ENCODE measurements around the gene ISG15.

Gene ISG15

DNA sequence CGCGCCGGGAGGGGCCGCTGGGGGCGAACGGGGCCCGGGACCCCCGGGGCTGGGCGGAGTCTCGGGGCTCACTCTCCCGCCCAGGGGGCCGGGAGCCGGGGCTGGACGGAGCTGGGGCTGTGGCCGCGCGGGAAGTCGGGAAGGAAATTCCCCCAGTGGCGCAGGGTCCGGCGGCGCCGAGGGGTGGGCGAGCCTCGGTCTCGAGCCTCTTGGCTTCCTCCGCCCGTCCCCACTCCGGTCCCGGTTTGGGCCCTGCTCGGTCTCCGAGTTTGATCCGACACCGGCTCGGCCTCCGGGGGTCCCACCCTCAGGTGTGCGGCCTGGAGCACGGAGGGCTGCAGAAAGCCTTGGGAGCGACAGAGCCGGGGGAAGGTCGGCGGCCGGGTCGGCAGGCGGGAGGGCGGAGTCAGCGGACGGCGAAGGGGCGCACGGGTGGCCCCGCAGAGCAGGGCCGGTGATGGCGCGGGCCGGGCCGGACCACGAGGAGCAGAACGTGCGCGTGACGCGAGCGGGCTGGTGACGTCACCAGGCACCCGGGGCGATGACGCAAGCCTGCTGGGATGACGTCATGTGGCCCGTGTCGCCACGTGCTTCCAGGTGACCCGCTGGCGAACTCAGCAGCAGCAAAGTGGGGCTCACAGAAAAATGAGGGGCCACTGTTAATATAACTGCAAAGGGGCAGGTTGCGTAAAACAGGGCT lies 12.8 kb upstream of the ISG15 start:
- TF ChIP-seq, protein P1, sequence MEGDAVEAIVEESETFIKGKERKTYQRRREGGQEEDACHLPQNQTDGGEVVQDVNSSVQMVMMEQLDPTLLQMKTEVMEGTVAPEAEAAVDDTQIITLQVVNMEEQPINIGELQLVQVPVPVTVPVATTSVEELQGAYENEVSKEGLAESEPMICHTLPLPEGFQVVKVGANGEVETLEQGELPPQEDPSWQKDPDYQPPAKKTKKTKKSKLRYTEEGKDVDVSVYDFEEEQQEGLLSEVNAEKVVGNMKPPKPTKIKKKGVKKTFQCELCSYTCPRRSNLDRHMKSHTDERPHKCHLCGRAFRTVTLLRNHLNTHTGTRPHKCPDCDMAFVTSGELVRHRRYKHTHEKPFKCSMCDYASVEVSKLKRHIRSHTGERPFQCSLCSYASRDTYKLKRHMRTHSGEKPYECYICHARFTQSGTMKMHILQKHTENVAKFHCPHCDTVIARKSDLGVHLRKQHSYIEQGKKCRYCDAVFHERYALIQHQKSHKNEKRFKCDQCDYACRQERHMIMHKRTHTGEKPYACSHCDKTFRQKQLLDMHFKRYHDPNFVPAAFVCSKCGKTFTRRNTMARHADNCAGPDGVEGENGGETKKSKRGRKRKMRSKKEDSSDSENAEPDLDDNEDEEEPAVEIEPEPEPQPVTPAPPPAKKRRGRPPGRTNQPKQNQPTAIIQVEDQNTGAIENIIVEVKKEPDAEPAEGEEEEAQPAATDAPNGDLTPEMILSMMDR (IDR thresholded peaks at IDR 0.05; ENCODE audit: insufficient read depth, low read depth, low read length, missing control alignments), result no peak
- DNase-seq (ENCODE audit: low read depth), result peak; percentile 83
- peak overlapping the region; percentile 64 for H3K4me3 ChIP-seq (ENCODE audit: low read length)

- TF ChIP-seq, protein P1 (IDR thresholded peaks at IDR 0.05; ENCODE audit: insufficient read depth, low read depth, low read length, missing control alignments), result no peak
- peak overlapping the region; percentile 64 for H3K4me3 ChIP-seq (ENCODE audit: low read length)
- DNase-seq (ENCODE audit: low read depth), result no peak
These were observed 12.1 kb upstream of the ISG15 start for GRCh38 chr1:1001057-1001783.

DNA sequence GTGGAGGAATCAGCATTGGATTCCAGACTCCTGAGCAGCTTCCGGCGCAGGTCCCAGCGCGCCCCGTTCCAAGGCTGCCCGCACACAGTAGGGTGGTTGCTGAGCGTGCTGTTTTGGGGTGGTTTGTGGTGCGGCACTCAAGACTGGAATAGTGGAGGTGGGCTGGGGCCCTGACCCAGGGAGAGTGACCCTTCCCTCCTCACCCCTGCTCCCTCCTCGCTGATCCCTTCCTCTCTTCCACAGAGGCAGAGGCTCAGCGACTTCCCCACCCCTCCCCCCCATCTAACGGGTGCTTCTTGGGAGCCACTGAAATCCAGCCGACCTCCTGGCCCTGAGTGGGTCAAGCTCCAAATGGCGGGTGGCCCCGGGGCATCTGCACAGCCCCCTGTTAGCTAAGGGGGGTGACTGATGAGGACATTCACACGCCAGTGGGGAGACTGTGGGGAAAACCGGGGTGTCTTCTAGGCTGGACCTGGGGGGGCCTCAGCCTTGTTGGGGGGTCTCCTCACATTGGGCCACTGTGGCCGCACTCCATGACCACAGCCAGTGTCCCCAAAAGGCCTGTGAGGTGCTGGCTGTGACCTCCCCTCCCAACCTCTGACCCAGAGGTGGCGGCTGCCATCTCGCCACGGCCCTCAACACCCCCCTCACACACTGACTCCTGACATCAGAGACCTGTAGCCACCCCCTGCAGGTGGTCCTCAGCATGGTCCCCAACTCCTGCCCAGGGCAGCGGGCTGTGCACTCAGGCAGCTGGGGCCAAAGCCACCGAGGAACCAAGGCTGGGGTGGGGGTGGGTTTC lies 9.5 kb upstream of the ISG15 start:
- no peak for DNase-seq (ENCODE audit: low read depth)
- no peak overlapping the region for H3K4me3 ChIP-seq (ENCODE audit: low read length)
- TF ChIP-seq, protein P1 (IDR thresholded peaks at IDR 0.05; ENCODE audit: insufficient read depth, low read depth, low read length, missing control alignments), result no peak

DNA sequence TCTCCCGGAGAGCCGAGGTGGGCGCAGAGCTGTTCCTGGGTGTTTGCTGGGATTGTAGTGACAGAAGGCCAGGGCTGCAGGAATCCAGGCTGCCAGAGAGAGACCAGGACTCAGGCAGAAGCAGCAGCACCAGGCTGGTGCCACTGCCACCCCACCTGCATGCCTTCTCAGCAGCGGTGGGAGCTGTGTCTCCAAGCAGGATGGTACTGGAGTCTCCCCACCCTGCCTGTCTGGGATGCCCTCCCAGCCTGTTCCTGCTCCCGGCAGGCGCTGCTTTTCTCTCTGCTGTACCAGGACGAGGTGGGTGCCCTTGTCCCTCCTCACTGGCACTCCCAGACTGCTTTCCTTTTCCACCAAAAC lies 8.9 kb upstream of the ISG15 start:
- TF ChIP-seq, protein P1 (IDR thresholded peaks at IDR 0.05; ENCODE audit: insufficient read depth, low read depth, low read length, missing control alignments), result no peak
- no peak overlapping the region for H3K4me3 ChIP-seq (ENCODE audit: low read length)
- no peak for DNase-seq (ENCODE audit: low read depth)

DNA sequence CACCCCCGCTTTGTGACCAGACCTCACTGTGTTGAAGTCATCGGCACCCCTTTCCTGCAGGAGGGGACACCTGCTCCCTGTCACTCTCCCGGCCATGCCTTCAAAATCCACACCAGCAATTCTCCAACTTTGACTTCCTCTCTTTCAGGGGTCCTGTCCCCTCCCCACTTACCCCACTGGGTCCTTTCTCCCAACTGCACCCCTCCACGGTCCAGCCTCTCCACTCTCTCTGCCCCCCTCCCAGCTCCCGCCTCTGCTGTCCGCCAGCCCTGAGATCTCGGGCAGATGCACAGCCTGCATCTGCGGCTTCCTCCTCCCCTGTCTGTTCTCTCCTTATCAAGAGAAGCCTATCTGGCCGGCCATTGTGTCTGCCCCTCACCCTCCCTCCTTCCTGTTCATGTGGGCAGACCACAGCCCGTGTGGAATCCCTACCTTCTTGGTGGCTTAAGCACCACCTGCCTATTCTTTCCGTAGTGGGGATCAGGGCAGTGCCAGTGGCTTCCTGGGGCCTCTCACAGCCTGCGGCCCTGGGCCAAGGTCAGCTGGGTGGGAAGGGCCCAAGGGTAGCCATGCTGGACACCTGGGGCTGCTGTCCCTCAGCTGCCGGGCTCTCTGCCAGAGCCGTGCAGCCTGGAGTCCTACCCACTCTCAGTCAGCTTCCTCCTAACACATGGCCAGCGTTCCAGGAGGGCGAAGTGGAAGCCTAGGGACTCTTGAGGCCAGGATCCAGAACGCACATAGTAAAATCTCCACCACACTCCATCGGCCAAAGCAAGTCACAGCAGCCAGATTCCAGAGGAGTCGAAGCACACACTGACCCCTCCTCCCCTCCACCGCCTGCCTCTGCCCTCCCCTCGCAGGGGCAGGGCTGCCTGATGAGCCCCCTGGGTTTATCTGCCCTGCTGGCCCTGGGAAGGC lies 8.3 kb upstream of the ISG15 start:
- TF ChIP-seq, protein P1 (IDR thresholded peaks at IDR 0.05; ENCODE audit: insufficient read depth, low read depth, low read length, missing control alignments), result no peak

DNA sequence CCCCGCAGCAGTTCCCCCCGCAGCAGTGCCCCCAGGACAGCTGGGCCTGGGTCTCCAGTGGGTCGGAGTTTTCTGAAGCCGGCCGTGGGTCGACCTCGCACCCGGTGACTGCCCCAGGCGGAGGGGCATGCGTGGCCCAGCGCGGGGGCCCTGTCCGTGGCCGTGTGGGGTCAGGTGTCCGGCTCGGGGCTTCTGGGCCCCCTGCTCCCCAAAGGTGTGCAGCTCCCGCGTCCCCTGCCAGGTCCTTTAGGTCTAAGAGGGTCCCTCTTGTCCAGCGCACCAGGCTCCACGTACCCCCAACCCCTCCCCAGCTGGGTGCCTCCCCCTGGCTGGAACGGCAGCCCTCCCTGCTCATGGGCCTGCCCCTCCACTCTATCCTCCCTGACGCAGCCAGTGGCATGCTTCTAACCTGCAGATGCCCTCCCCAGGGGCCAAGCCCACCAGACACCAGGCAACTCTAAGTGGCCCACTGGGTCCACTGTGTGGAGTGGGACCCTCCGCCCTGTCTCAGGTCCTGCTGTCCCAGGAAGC lies 7.5 kb upstream of the ISG15 start:
- no peak overlapping the region for H3K4me3 ChIP-seq (ENCODE audit: low read length)
- TF ChIP-seq, protein P1 (IDR thresholded peaks at IDR 0.05; ENCODE audit: insufficient read depth, low read depth, low read length, missing control alignments), result no peak
- no peak for DNase-seq (ENCODE audit: low read depth)

More for the DNA sequence above, 8.3 kb upstream of the ISG15 start:
- no peak for DNase-seq (ENCODE audit: low read depth)
- H3K4me3 ChIP-seq (ENCODE audit: low read length), result no peak overlapping the region
